Type B pancreatic cell (in vitro differentiated cells): ENCODE measurements around the gene UBB. TPM values are rescaled to one million over a fixed set of nuclear protein-coding genes. Genes with fewer than 3 reads are reported as not detected.
A peak's percentile ranks its signal among the peaks of the same experiment; 100 is the strongest.

Experiments
- DNase-seq: peaks from one replicate; pipeline ENCODE4 v3.0.0; 2021; ENCODE audit warnings: mixed read lengths; ENCODE audit not compliant: unreplicated experiment; ENCODE audit errors: extremely low spot score
- H3K27ac Mint-ChIP-seq: 2 replicates; pipeline ENCODE4 v1.8.0; 2021; ENCODE audit warnings: mild to moderate bottlenecking, mixed read lengths
- H3K27me3 Mint-ChIP-seq: 2 replicates; pipeline ENCODE4 v1.8.0; 2021; ENCODE audit warnings: mixed read lengths
- H3K36me3 Mint-ChIP-seq: 2 replicates; pipeline ENCODE4 v1.8.0; 2021; ENCODE audit warnings: mixed read lengths
- H3K4me1 Mint-ChIP-seq: one replicate; pipeline ENCODE4 v1.8.0; 2021; ENCODE audit warnings: mixed read lengths; ENCODE audit not compliant: unreplicated experiment
- H3K4me3 Mint-ChIP-seq: 2 replicates; pipeline ENCODE4 v1.8.0; 2021; ENCODE audit warnings: mild to moderate bottlenecking, mixed read lengths
- H3K9me3 Mint-ChIP-seq: 2 replicates; pipeline ENCODE4 v1.8.0; 2021; ENCODE audit warnings: mixed read lengths
- total RNA-seq: library from RNA; stranded (reverse); gene quantifications from 2 replicates; pipeline ENCODE4 v1.2.1, GENCODE V29; 2021; ENCODE audit warnings: low replicate concordance
- TF ChIP-seq, protein P1 (sequence below): fragments of 200-600 bp; sonication (generic); conservative IDR thresholded peaks from 2 replicates; pipeline ENCODE4 v1.5.0; 2021; ENCODE audit warnings: antibody characterized with exemption, mild to moderate bottlenecking

Gene UBB
- total RNA-seq, 1 donor from 2014 or later, result 1,802 TPM

DNA sequence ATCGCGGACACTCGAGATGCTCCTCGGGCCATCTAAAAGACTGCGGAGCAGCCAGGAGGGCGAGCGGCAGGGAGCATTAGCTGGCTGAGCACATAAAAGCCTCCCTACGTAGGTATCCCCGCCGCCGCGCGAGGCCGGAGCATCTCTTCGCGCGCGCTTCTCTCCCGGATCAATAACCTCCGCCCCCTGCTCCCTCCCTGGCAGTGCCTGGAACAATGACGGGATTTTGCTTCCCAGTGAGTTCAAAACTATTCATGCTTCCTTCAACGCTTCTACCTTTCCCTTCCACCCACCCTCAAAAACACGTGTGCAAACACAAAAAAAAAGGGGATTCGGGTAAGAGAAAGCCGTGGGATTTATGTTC is 28.6 kb upstream of the UBB start:
- TF ChIP-seq, protein P1, sequence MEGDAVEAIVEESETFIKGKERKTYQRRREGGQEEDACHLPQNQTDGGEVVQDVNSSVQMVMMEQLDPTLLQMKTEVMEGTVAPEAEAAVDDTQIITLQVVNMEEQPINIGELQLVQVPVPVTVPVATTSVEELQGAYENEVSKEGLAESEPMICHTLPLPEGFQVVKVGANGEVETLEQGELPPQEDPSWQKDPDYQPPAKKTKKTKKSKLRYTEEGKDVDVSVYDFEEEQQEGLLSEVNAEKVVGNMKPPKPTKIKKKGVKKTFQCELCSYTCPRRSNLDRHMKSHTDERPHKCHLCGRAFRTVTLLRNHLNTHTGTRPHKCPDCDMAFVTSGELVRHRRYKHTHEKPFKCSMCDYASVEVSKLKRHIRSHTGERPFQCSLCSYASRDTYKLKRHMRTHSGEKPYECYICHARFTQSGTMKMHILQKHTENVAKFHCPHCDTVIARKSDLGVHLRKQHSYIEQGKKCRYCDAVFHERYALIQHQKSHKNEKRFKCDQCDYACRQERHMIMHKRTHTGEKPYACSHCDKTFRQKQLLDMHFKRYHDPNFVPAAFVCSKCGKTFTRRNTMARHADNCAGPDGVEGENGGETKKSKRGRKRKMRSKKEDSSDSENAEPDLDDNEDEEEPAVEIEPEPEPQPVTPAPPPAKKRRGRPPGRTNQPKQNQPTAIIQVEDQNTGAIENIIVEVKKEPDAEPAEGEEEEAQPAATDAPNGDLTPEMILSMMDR, result no peak
- H3K36me3 Mint-ChIP-seq, result peaks cover 13% of the 10 kb centered on the region
- peaks cover 4% of the 10 kb centered on the region for H3K27me3 Mint-ChIP-seq
- H3K4me3 Mint-ChIP-seq, result peak overlapping the region; percentile 96
- H3K27ac Mint-ChIP-seq, result peak overlapping the region; percentile 94
- DNase-seq, result peak; percentile 76
- peaks cover 11% of the 10 kb centered on the region for H3K4me1 Mint-ChIP-seq
- no peaks in the 10 kb centered on the region for H3K9me3 Mint-ChIP-seq

DNA sequence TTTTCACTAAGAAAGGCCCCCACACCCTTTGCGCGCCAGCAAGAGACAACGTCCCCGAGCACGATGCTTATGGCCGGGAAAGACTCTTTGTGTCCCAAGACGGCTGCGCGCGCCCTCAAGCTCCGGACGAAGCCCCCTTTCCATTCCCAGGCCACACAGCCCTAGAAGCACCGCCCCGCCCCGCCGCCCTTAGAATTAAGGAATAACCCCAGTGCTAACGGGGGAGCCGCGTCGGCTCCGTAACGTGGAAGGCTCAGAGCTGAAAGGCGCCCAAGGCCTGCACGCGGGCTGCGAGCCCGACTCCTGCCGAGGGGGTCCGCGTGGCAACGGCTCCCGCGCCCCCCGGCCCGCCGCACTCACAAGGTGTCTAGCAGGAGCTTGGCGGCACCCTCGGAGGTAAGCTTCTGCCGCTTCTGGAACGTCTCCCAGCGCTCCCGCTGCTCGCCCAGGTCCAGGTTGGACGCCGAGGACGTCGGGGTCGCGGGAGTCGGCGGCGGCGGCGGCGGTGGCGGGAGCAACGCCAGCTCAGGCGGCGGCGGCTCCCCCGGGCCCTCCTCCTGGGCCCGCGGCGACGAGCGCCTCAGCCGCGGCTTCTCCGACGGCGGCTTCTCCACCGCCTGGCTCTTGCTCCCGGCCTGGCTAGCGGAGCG is 28.1 kb upstream of the UBB start:
- H3K27me3 Mint-ChIP-seq, result peaks cover 4% of the 10 kb centered on the region
- no peaks in the 10 kb centered on the region for H3K9me3 Mint-ChIP-seq
- H3K36me3 Mint-ChIP-seq, result peaks cover 9% of the 10 kb centered on the region
- peak overlapping the region; percentile 94 for H3K27ac Mint-ChIP-seq
- TF ChIP-seq, protein P1, result no peak
- H3K4me1 Mint-ChIP-seq, result peaks cover 11% of the 10 kb centered on the region
- peak; percentile 74 for DNase-seq
- H3K4me3 Mint-ChIP-seq, result peak overlapping the region; percentile 96

DNA sequence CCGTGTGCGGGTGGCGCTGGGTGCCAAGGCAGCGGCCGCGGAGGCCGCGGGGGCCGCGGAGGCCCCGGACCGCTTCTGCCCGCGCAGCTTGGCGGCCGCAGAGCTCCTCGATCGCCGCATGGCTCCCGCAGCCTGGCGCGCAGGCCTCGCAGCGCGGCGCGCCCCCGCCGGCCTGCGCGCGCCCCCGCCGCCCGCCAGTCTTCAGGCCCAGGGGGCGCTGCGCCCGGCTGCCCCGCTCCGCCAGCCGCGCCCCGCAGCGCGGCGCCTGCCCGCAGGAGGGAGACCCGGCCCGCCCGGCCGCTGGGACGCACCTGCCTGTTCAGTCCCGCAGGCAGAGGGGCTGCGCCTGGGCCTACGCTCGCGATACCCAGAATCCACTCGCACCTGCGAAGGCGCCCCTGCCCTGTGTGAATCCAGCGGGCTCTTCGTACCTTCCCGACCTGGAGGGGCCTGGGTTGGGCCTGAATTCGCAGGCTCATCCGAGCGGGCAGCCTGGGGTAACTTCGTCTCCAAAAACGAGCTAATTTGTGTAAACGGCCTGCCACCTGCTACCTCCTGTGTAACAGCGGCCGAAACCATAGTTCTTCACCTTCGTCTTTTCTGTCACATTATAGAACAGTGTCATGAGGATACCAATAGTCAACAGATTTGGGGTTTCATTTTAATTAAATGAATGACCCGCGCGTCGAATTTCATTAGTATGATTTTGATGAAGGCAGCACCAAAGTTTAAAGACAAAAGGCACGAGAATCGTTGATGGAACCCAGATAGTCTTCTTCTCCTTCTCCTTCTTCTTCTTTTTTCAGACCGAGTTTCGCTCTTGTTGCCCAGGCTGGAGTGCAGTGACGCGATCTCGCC is 27.3 kb upstream of the UBB start, which contains the start of gene CENPV:
Gene CENPV (minus strand): TSS at position 153 of the 858 bp plus-strand sequence. CDS start 33 bp downstream, at position 120.
- TF ChIP-seq, protein P1, result peak; percentile 24
- Mint-ChIP-seq H3K9me3 (no peaks in the 10 kb centered on the region), H3K4me1 (peaks cover 11% of the 10 kb centered on the region), H3K4me3 (peak within 1 kb of the TSS; percentile 96), H3K36me3 (peaks cover 9% of the 10 kb centered on the region), H3K27me3 (peaks cover 8% of the 10 kb centered on the region), H3K27ac (peak within 1 kb of the TSS; percentile 94)
- peak; percentile 79 for DNase-seq

DNA sequence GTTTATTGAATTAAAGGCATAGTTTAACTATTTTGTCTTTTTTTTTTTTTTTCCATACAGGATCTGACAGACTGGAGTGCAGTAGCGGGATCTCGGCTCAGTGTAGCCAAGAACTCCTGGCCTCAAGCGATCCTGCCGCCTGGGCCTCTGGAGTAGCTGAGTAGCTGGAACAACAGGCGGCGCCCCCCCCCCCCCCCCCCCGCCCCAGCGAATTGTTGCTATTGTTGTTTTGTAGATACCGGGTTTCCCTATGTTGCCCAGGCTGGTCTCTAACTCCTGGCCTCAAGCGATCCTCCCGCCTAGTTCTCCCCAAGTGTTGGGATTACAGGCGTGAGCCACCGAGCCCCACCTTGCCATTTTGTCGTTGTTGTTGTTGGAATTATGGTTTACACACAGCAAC is 26.3 kb upstream of the UBB start:
- H3K4me1 Mint-ChIP-seq, result peaks cover 11% of the 10 kb centered on the region
- TF ChIP-seq, protein P1, result no peak
- peaks cover 3% of the 10 kb centered on the region for H3K36me3 Mint-ChIP-seq
- peak overlapping the region; percentile 78 for H3K4me3 Mint-ChIP-seq
- peaks cover 8% of the 10 kb centered on the region for H3K27me3 Mint-ChIP-seq
- no peak for DNase-seq
- no peak overlapping the region for H3K27ac Mint-ChIP-seq
- no peaks in the 10 kb centered on the region for H3K9me3 Mint-ChIP-seq

DNA sequence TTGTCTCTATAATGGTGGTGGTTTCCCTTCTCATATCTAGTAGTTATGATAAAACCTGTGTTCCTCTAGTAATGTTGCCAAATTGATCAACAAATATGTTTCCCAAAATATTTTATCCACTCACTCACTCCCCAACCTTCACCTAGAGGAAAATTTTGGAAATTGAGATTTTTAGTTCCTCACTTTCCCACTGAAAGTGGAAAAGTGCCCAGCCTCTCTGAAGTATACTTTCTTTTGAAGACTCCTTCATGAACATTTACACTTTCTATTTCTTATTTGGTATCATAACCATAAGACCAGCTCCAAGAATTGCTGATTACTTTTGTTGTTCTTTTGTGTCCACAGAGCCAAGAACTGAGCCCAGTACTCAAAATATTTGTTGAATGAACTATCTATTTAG is 22.5 kb upstream of the UBB start:
- peaks cover 4% of the 10 kb centered on the region for H3K4me1 Mint-ChIP-seq
- no peak for DNase-seq
- H3K36me3 Mint-ChIP-seq, result no peaks in the 10 kb centered on the region
- no peak overlapping the region for H3K27ac Mint-ChIP-seq
- H3K9me3 Mint-ChIP-seq, result no peaks in the 10 kb centered on the region
- no peak overlapping the region for H3K4me3 Mint-ChIP-seq
- TF ChIP-seq, protein P1, result no peak
- H3K27me3 Mint-ChIP-seq, result peaks cover 4% of the 10 kb centered on the region
